ENCODE measurements around the gene TRAF1.

TRAF1 gene

GRCh38 chr9:120873512-120873911 is 53.1 kb downstream of the TRAF1 start:
- no peak for DNase-seq

- no peak for DNase-seq
Measured at GRCh38 chr9:120872791-120873502, 53.6 kb downstream of the TRAF1 start.

GRCh38 chr9:120870206-120870605 is 56.4 kb downstream of the TRAF1 start:
- DNase-seq, result no peak

GRCh38 chr9:120869726-120870125 is 56.9 kb downstream of the TRAF1 start:
- peak in 2 of 56 donors; percentile 8 to 20 for DNase-seq

GRCh38 chr9:120869360-120869687 is 57.3 kb downstream of the TRAF1 start:
- DNase-seq, result no peak

GRCh38 chr9:120868676-120869359 is 57.8 kb downstream of the TRAF1 start:
- DNase-seq, result peak; percentile 60 to 96 (median 90)

- DNase-seq, result no peak
Measured at GRCh38 chr9:120868339-120868675, 58.3 kb downstream of the TRAF1 start.

- no peak for DNase-seq
Measured at GRCh38 chr9:120867676-120868338, 58.8 kb downstream of the TRAF1 start.

- no peak for DNase-seq
Measured at GRCh38 chr9:120866651-120867050, 59.9 kb downstream of the TRAF1 start.

GRCh38 chr9:120865809-120866208 is 60.8 kb downstream of the TRAF1 start:
- DNase-seq, result no peak

GRCh38 chr9:120865176-120865575 is 61.4 kb downstream of the TRAF1 start:
- no peak for DNase-seq

GRCh38 chr9:120864719-120865118 is 61.9 kb downstream of the TRAF1 start:
- no peak for DNase-seq

GRCh38 chr9:120863833-120864232 is 62.8 kb downstream of the TRAF1 start:
- DNase-seq, result no peak

- DNase-seq, result peak in 1 of 56 donors; percentile 24
Measured at GRCh38 chr9:120862452-120862851, 64.1 kb downstream of the TRAF1 start.

- DNase-seq, result no peak
Measured at GRCh38 chr9:120861935-120862334, 64.7 kb downstream of the TRAF1 start.

- DNase-seq, result no peak
Measured at GRCh38 chr9:120860083-120860482, 66.5 kb downstream of the TRAF1 start.

- DNase-seq, result no peak
Measured at GRCh38 chr9:120859361-120859760, 67.2 kb downstream of the TRAF1 start.

GRCh38 chr9:120857902-120858301 is 68.7 kb downstream of the TRAF1 start:
- no peak for DNase-seq

- peak in 4 of 56 donors; percentile 7 to 42 (median 26) for DNase-seq
Measured at GRCh38 chr9:120857481-120857880, 69.1 kb downstream of the TRAF1 start.

- DNase-seq, result no peak
Measured at GRCh38 chr9:120856700-120857099, 69.9 kb downstream of the TRAF1 start.

- no peak for DNase-seq
Measured at GRCh38 chr9:120855827-120856670, 70.5 kb downstream of the TRAF1 start.

Data from nucleus accumbens (tissue), 56 donors.